Measurements from ENCODE around the gene TIFAB. TPM values are rescaled to one million over a fixed set of nuclear protein-coding genes. Genes with fewer than 3 reads are reported as not detected.

TIFAB gene
- total and polyA plus RNA-seq, 8 donors: 0.08 TPM; not detected in 7

GRCh38 chr5:135478938-135479337, 26.8 kb upstream of the TIFAB start:
- intact Hi-C loops (cut with DNase I; ENCODE audit: low total_unique reads): no loop called here
- H3K9me3 ChIP-seq: no peaks in the 10 kb centered on the region
- H3K27ac ChIP-seq: no peak overlapping the region
- no peak for DNase-seq
- no peak overlapping the region for H3K4me3 ChIP-seq
- no peak for TF ChIP-seq POLR2AphosphoS5 (IDR thresholded peaks at IDR 0.05)
- no peak for TF ChIP-seq EP300 (IDR thresholded peaks at IDR 0.05)
- TF ChIP-seq POLR2A (IDR thresholded peaks at IDR 0.05): no peak
- TF ChIP-seq CTCF (IDR thresholded peaks at IDR 0.05): no peak
- no peaks in the 10 kb centered on the region for H3K36me3 ChIP-seq
- 67 to 86% (median 84%) methylated on average over 4 of the region's 4 CpGs for WGBS, 5 donors
- peaks cover 0 to 69% (median 21%) of the 10 kb centered on the region in 3 donors for H3K27me3 ChIP-seq
- H3K4me1 ChIP-seq: no peaks in the 10 kb centered on the region

- intact Hi-C loops (cut with DNase I; ENCODE audit: low total_unique reads): no loop called here
- DNase-seq: no peak
- Histone ChIP-seq H3K4me3 (no peak overlapping the region), H3K9me3 (no peaks in the 10 kb centered on the region), H3K27ac (no peak overlapping the region), H3K27me3 (peaks cover 0 to 73% (median 24%) of the 10 kb centered on the region in 3 donors), H3K4me1 (no peaks in the 10 kb centered on the region), H3K36me3 (no peaks in the 10 kb centered on the region)
- TF ChIP-seq POLR2AphosphoS5 (IDR thresholded peaks at IDR 0.05): no peak
- no peak for TF ChIP-seq POLR2A (IDR thresholded peaks at IDR 0.05)
- TF ChIP-seq EP300 (IDR thresholded peaks at IDR 0.05): no peak
- TF ChIP-seq CTCF (IDR thresholded peaks at IDR 0.05): no peak
- WGBS, 5 donors: 54 to 84% (median 56%) methylated on average over 7 to 14 of the region's 14 CpGs
These were observed 25.5 kb upstream of the TIFAB start for GRCh38 chr5:135477613-135478066.

GRCh38 chr5:135476615-135477581, 24.7 kb upstream of the TIFAB start:
- intact Hi-C loops (cut with DNase I; ENCODE audit: low total_unique reads): no loop called here
- no peaks in the 10 kb centered on the region for H3K36me3 ChIP-seq
- no peak overlapping the region for H3K27ac ChIP-seq
- no peaks in the 10 kb centered on the region for H3K4me1 ChIP-seq
- no peak overlapping the region for H3K4me3 ChIP-seq
- no peaks in the 10 kb centered on the region for H3K9me3 ChIP-seq
- peak in 1 of 2 donors; percentile 10 for DNase-seq
- 36 to 51% (median 39%) methylated on average over 22 to 24 of the region's 24 CpGs for WGBS, 5 donors
- H3K27me3 ChIP-seq: peaks cover 0 to 72% (median 28%) of the 10 kb centered on the region in 3 donors
- TF ChIP-seq EP300 (IDR thresholded peaks at IDR 0.05) (no peak), POLR2A (IDR thresholded peaks at IDR 0.05) (no peak), POLR2AphosphoS5 (IDR thresholded peaks at IDR 0.05) (no peak), CTCF (IDR thresholded peaks at IDR 0.05) (no peak)

GRCh38 chr5:135473956-135474670, 22.0 kb upstream of the TIFAB start:
- H3K27me3 ChIP-seq: peaks cover 0 to 65% (median 28%) of the 10 kb centered on the region in 3 donors
- no peak for DNase-seq

More at GRCh38 chr5:135473956-135474670, 22.0 kb upstream of the TIFAB start:
- Histone ChIP-seq H3K4me3 (no peak overlapping the region), H3K27ac (no peak overlapping the region), H3K9me3 (no peaks in the 10 kb centered on the region), H3K4me1 (no peaks in the 10 kb centered on the region), H3K36me3 (no peaks in the 10 kb centered on the region)
- TF ChIP-seq CTCF (IDR thresholded peaks at IDR 0.05): no peak
- TF ChIP-seq POLR2AphosphoS5 (IDR thresholded peaks at IDR 0.05): no peak
- TF ChIP-seq EP300 (IDR thresholded peaks at IDR 0.05): no peak
- TF ChIP-seq POLR2A (IDR thresholded peaks at IDR 0.05): no peak
- WGBS, 5 donors: 66 to 72% (median 69%) methylated on average over 9 to 12 of the region's 12 CpGs
- intact Hi-C loops (cut with DNase I; ENCODE audit: low total_unique reads): no loop called here

Data from stomach (tissue), 9 donors.